Left lung (tissue), 10 donors: ENCODE measurements around the gene CCDC91. TPM values are rescaled to one million over a fixed set of nuclear protein-coding genes. Genes with fewer than 3 reads are reported as not detected.

ENCODE experiments used
- ATAC-seq: fragments of 200-7000 bp; cut with Tn5 transposase; one replicate; pipeline ENCODE4 v1.9.1; 2020; ENCODE audit warnings: moderate library complexity
- DNase-seq, 4 donors: peaks; one replicate each; pipeline ENCODE4 v3.0.0-alpha.2; 2013 to 2020
- H3K27ac ChIP-seq, 2 donors: fragments of 200-600 bp; sonication (generic) in 1 of 2; one replicate each; pipeline versions ENCODE4 v1.5.0 to v1.8.0; 2020 to 2021
- H3K27me3 ChIP-seq, 2 donors: fragments of 200-600 bp; sonication (generic) in 1 of 2; one replicate each; pipeline versions ENCODE4 v1.5.0 to v1.8.0; 2020 to 2021
- H3K36me3 ChIP-seq, 2 donors: fragments of 200-600 bp; sonication (generic) in 1 of 2; one replicate each; pipeline versions ENCODE4 v1.5.0 to v1.8.0; 2020 to 2021
- H3K4me1 ChIP-seq, 2 donors: fragments of 200-600 bp; one replicate each; pipeline ENCODE4 v1.8.0; 2021
- H3K4me3 ChIP-seq, 2 donors: fragments of 200-600 bp; sonication (generic) in 1 of 2; one replicate each; pipeline versions ENCODE4 v1.5.0 to v1.8.0; 2020 to 2021; ENCODE audit warnings: mild to moderate bottlenecking in 1 of 2
- H3K9me3 ChIP-seq, 2 donors: fragments of 200-600 bp; sonication (generic) in 1 of 2; one replicate each; pipeline versions ENCODE4 v1.5.0 to v1.8.0; 2020 to 2021
- CTCF ChIP-seq, 2 donors: fragments of 200-600 bp; sonication (generic) in 1 of 2; IDR thresholded peaks; one replicate each; pipeline versions ENCODE4 v1.5.0 to v1.8.0; 2021; ENCODE audit warnings: antibody characterized with exemption in 2 of 2
- intact Hi-C, 2 donors: fragments of 100-400 bp; cut with DNase I; formaldehyde crosslinking; loops; one replicate each; pipeline versions ENCODE4 v1.11.2 to v1.14.2; 2022
- polyA plus RNA-seq, 6 donors: library from polyadenylated mRNA; unstranded; fragments of 120-200 nt; gene quantifications; one replicate each; pipeline ENCODE4 v1.2.1, GENCODE V29; 2013; ENCODE audit not compliant: insufficient read length in 6 of 6
- total RNA-seq, 2 donors: library from RNA; stranded (reverse); fragmentation: NEBNext Ultra II Directional; extraction: Animal tissue kit (Norgen Biotek cat#: 25700); gene quantifications; one replicate each; pipeline ENCODE4 v1.2.1, GENCODE V29; 2021
- donor health status: DM: no; HTN: yes; CAD: no.
- donor health status: DM: no; HTN: no; CAD: no.

CCDC91 gene
- total and polyA plus RNA-seq, 8 donors: 18.5 to 30.0 (median 26.2) TPM

GRCh38 chr12:28290262-28290661 lies 100.0 kb downstream of the CCDC91 start:
- H3K27ac ChIP-seq: no peak overlapping the region
- no peaks in the 10 kb centered on the region for H3K4me1 ChIP-seq
- H3K9me3 ChIP-seq: peaks cover 0 to 62% of the 10 kb centered on the region in 2 donors
- H3K4me3 ChIP-seq: no peak overlapping the region
- no peaks in the 10 kb centered on the region for H3K36me3 ChIP-seq
- ATAC-seq: no peak
- intact Hi-C loops: no loop called here
- DNase-seq: no peak
- no peak for TF ChIP-seq CTCF (IDR thresholded peaks at IDR 0.05)
- no peaks in the 10 kb centered on the region for H3K27me3 ChIP-seq

DNA sequence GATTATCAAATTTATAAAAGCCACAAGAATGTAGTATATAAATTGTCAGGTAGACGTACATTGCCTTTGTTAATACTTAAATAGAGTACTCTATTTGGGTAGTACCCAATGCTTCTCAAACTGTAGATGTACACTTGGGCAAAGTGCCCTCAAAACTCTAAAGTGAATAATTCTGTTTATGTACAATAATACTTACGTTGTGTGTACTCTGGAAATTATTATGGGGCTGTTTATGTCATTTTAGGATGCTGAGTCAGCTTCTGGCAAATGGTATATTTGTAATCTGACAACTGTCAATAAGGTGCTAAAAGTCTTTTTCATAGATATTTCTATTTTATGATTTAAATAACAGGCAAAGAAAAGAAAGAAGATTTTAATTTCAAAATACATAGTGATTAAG lies 102.4 kb downstream of the CCDC91 start:
- TF ChIP-seq CTCF (IDR thresholded peaks at IDR 0.05): no peak
- Histone ChIP-seq H3K9me3 (peaks cover 0 to 46% of the 10 kb centered on the region in 2 donors), H3K27ac (no peak overlapping the region), H3K4me3 (no peak overlapping the region), H3K36me3 (no peaks in the 10 kb centered on the region), H3K27me3 (no peaks in the 10 kb centered on the region), H3K4me1 (no peaks in the 10 kb centered on the region)
- intact Hi-C loops: no loop called here
- DNase-seq (no peak), ATAC-seq (no peak)

DNA sequence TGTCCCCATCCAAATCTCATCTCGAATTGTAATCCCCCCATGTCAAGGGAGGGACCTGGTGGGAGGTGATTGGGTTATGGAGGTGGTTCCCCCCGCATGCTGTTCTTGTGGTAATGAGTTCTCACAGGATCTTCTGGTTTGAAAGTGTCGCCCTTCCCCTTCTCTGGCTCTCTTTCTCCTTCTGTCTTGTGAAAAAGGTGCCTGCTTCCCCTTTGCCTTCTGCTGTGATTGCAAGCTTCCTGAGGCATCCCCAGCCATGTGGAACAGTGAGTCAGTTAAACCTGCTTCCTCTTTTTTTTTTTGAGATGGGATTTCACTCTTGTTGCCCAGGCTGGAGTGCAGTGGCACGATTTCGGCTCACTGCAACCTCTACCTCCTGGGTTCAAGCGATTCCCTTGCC lies 104.0 kb downstream of the CCDC91 start:
- no peaks in the 10 kb centered on the region for H3K36me3 ChIP-seq
- H3K4me1 ChIP-seq: no peaks in the 10 kb centered on the region
- no peak for DNase-seq
- peaks cover 0 to 30% of the 10 kb centered on the region in 2 donors for H3K9me3 ChIP-seq
- no peaks in the 10 kb centered on the region for H3K27me3 ChIP-seq
- H3K4me3 ChIP-seq: no peak overlapping the region
- no peak overlapping the region for H3K27ac ChIP-seq
- no peak for TF ChIP-seq CTCF (IDR thresholded peaks at IDR 0.05)
- intact Hi-C loops: no loop called here
- no peak for ATAC-seq

DNA sequence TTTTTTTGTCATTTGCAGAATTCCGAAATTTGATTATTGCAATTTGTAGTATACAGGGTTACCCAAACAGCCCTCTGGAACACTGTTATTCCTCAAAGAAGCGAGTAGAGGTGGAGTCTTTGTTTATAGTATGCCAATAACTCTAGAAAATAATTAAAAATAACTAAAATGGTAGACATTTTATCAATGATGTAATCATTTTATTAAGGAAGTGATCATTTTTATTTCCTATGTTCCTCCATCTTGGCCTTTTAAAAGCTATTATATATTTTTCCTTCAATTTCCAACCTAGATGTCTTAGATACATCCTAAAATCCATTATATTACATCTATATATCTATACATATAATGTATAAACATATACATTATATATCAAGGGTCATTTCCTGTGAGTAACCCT lies 106.0 kb downstream of the CCDC91 start:
- H3K36me3 ChIP-seq: no peaks in the 10 kb centered on the region
- no peak for ATAC-seq
- TF ChIP-seq CTCF (IDR thresholded peaks at IDR 0.05): no peak
- H3K27ac ChIP-seq: no peak overlapping the region
- no peaks in the 10 kb centered on the region for H3K4me1 ChIP-seq
- H3K4me3 ChIP-seq: no peak overlapping the region
- peaks cover 0 to 12% of the 10 kb centered on the region in 2 donors for H3K9me3 ChIP-seq
- DNase-seq: no peak
- intact Hi-C loops: no loop called here
- no peaks in the 10 kb centered on the region for H3K27me3 ChIP-seq

- peaks cover 0 to under 1% of the 10 kb centered on the region in 2 donors for H3K36me3 ChIP-seq
- no peaks in the 10 kb centered on the region for H3K9me3 ChIP-seq
- no peak overlapping the region for H3K27ac ChIP-seq
- DNase-seq (no peak), ATAC-seq (no peak)
- no peak for TF ChIP-seq CTCF (IDR thresholded peaks at IDR 0.05)
- no peaks in the 10 kb centered on the region for H3K27me3 ChIP-seq
- H3K4me3 ChIP-seq: no peak overlapping the region
- intact Hi-C loops: no loop called here
- no peaks in the 10 kb centered on the region for H3K4me1 ChIP-seq
These were observed 112.9 kb downstream of the CCDC91 start for GRCh38 chr12:28303192-28303591.
